IPS DF 19.7 (cell line): ENCODE data around the gene EHD2.
"Not testable (repeated sequence)": the region's sequence is repeated elsewhere in the genome, so short reads cannot be mapped to it uniquely, and the experiment has no call there.

ENCODE experiments used
- DNase-seq: peaks from one replicate; pipeline ENCODE4 v3.0.0-alpha.2; 2013; ENCODE audit warnings: low read depth, low spot score

Gene EHD2

DNA sequence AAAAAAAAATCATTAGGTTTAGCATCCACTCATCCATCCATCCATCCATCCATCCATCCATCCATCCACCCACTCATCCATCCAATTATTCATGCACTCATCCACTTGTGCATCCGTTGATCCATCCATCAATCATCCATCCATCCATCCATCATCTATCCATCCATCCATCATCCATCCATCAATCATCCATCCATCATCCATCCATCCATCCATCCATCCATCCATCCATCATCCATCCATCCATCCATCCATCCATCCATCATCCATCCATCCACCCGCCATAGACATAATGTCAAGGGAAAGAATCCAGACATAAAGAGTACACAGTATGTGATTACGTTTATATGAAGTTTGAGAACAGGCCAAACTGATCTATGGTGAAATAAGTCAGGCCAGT is 56.3 kb downstream of the EHD2 start:
- DNase-seq = no peak

DNA sequence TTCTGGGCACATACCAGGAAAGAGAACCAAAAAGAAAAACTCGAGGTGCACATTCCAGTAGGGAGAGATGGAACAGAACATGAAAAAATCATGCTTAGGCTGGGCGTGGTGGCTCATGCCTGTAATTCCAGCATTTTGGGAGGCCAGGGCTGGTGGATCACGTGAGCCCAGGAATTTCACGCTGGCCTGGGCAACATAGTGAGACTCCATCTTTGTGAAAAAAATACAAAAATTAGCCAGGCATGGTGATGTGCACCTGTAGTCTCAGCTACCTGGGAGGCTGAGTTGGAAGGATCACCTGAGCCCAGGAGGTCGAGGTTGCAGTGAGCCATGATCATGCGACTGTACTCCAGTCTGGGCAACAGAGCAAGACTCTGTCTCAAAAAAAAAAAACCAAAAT is 58.1 kb downstream of the EHD2 start:
- DNase-seq = not testable (repeated sequence)

DNA sequence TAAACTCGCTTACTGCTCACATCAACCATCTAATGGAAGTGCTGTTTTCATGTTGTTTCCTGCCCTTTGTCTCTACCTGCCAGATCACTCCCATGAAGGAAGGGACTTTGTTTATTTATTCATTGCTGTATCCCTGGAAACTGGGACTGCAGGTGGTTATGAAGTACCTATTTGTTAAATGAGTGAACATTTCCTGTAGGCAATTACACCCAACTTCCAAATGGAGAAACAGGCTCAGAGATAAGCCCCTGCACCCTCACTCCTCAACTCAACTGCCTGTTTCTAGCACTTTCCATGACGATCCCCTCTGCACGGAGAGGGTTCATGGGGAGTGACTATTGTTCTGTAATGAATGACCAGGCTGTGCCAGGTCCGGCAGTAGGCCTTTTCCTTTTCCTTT is 63.3 kb downstream of the EHD2 start:
- peak; percentile 28 for DNase-seq

DNA sequence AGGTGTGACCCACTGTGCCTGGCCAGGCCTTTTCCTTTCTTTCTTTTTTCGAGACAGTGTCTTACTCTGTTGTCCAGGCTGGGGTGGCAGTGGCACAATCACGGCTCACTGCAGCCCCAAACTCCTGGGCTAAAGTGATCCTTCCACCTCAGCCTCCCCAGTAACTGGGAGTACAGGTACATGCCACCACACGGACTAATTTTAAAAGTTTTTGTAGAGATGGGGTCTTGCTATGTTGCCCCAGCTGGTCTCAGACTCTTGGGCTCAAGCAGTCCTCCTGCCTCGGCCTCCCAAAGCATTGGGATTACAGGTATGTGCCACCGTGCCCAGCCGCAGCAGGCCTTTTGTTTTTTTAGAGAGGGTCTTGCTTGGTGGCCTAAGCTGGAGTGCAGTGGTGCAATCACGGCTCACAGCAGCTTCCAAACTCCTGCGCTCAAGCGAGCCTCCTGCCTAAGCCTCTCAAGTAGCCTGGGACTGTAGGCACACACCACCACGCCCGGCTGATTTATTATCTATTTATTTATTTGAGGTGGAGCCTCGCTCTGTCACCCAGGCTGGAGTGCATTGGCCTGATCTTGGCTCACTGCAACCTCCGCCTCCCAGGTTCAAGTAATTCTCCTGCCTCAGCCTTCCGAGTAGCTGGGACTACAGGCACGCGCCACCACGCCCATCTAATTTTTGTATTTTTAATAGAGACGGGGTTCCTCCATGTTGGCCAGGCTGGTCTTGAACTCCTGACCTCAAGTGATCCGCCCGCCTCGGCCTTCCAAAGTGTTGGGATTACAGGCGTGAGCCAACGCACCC is 64.2 kb downstream of the EHD2 start:
- DNase-seq = not testable (repeated sequence)

DNA sequence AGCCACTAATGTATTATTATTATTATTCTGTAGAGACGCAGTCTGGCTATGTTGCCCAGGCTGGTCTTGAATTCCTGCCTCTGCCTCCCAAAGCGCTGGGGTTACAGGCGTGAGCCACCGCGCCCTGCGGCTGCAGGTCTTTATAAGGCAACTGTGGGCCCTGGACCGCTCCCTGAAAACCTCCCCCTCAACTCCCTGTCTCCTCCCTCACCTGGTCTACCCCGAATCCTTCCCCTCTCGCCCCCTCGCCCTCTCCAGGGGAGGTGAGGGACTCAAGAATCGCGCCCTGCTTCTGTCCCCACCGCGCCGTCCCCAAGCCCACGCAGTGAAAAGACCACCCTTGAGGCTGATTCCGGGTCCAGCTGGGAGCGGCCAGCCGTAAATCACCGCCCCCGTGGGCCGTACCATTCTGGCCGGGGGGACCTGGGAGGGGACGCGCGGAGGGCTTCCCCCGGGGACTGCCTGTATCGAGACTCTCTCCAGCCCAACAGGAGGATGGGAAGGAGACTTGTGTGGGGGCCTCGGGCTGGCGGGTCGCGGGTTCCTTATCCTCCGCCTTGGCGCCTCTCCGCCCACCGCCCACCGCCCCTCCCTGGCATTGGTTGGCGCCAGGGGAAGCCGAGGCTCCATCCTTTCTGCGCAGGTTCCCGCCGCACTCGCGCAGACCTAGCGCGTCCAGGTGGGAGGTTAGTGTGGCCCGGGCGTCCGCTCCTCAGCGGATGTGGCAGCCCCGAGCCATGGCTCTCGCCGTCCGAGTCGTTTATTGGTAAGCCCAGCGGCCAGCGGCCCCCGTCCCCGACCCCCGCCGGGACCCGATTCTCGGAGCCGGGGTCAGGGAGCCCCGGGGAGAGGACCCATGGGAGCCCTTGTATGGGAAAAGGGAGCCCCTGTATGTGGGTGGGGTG is 65.1 kb downstream of the EHD2 start, which contains the start of gene SELENOW:
Gene SELENOW (plus strand): TSS at position 655 of the 905 bp plus-strand sequence. CDS start 83 bp downstream, at position 738.
- peak; percentile 68 for DNase-seq

DNA sequence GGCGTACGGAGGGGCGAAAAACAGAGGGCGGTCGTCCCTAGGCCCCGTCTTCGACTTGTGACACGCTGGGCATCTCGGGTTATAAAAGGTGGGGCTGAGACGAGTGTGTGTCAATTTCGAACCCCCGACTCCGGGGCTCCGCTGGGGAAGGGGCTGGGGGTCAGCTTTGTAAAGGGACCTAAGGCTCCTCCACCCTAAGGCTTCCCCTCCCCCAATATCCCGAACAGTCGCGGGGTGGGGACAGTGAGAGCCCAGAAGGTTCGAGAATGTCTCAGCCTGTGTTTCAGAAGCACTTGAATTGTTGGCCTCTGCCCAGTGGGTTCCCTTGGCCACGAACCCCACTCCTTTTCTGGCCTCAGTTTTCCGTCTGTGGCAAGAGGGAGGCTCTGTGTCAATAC is 65.7 kb downstream of the EHD2 start:
- no peak for DNase-seq

DNA sequence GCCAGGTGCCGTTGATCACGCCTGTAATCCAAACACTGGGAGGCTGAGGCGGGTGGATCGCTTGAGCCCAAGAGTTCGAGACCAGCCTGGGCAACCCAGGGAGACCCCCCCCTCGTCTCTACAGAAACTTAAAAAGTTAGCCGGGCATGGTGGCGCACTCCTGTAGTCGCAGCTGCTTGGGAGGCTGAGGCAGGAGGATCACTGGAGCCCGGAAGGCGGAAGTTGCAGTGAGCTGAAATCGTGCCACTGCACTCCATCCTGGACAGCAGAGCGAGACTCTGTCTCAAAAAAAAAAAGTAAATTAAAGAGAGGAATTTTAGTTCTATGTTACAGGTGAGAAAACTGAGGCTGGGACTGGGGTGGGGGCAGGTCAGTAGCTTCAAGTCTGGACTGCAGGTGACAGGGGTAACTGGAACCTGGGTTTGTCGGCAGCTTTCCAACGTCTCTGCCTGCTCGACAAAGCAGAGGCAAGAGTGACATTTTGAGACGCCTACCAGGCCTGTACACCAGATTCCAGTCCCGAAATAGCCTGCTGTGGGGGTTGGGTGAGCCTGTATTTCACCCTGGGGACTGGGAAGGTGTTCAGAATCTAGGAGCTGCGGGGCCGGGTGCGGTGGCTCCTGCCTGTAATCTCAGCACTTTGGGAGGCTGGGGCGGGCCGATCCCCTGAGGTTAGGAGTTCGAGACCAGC is 66.4 kb downstream of the EHD2 start:
- DNase-seq = no peak

DNA sequence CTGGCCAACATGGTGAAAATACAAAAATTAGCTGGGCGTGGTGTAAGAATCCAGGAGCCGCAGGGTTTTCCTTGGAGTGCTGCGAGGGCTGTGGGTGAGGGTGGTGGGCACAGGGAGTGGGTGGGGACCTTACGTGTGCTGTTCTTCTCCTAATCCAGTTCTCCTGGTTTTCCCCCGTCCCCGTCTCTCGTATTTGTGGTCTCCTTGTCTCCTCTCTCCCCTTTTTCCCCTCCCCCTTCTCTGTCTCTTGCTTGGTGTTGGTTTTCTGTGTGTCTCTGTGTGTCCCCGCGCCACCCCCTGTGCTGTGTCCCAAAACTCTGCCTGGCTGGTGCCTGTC is 67.0 kb downstream of the EHD2 start:
- DNase-seq = no peak

DNA sequence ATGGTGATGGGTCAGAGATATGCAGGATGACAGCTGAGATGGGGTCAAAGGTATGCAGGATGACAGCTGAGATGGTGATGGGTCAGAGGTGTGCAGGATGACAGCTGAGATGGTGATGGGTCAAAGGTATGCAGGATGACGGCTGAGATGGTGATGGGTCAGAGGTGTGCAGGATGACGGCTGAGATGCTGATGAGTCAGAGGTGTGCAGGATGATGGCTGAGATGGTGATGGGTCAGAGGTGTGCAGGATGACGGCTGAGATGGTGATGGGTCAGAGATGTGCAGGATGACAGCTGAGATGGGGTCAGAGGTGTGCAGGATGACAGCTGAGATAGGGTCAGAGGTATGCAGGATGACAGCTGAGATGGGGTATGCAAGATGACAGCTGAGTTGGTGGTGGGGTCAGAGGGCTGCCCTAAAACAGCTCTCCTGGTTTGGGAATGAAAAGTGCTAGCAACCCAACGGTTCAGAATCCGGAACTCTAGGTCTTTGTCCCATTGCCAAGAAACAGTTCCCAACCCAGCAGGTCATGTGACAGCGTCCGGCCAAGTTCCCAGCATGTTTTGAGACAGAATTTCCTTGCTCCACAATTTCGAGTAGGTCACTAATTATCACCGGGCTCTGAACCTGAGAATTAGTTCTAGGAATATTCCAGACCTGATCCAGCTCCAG is 68.5 kb downstream of the EHD2 start:
- DNase-seq = no peak

DNA sequence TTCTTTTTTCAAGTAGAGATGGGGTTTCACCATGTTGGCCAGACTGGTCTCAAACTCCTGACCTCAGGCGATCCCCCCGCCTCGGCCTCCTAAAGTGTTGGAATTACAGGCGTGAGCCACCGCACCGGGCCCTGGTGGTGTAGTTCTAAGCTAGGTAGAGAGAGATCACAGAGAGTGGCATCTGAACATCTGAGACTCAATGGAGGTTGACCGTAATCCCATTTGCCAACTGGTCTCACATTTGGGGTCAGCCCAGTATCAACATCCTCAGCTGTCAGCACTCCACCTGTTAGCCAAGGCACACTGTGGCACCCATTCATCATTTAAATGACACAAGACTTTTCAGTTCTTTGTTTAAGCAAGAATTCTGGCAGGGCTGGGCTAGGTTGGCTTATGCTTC is 73.3 kb downstream of the EHD2 start:
- no peak for DNase-seq

DNA sequence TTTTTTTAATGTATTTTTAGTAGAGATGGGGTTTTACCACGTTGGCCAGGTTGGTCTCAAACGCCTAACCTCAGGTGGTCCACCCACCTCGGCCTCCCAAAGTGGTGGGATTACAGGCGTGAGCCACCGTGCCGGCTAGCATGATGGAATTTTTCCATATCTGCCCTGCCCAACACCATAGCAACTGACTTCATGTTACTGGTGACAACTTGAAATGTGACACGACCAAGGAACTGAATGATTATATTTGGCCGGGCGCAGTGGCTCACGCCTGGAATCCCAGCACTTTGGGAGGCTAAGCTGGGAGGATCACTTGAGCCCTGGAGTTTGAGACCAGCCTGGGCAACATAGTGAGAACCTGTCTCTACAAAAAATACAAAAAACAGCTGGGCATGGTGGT is 74.1 kb downstream of the EHD2 start:
- DNase-seq = not testable (repeated sequence)

DNA sequence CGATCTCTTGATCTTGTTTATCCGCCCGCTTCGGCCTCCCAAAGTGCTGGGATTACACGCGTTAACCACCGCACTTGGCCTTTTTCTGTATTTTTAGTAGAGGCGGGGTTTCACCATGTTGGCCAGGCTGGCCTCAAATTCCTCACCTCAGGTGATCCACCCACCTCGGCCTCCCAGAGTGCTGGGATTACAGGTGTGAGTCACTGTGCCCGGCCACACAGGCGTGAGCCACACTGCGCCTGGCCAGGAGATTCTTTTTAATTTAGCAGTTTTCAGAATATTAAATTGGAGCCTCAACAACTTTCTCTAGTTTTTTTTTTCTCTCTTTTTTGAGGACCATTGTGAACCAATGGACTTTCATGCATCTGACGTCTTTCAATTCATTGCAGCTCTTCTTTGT is 76.6 kb downstream of the EHD2 start:
- DNase-seq = not testable (repeated sequence)

DNA sequence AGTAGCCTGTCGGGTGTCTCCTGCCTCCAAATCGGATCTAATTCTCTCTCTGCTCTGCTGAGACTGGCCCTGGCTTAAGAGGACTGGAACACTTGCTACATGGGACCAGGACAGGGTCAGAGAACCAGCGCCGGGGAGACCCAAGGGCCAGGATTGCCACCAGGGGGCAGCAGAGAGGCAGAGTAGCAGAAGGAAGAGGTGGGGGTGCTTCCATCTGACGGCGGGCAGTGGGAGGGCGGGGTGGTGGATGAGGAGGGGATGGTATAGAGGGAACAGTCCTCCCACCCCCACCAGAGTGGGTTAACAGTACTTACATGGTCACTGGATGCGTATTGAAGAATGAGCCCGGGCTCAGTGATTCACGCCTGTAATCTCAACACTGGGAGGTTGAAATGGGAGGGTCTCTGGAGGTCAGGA is 77.2 kb downstream of the EHD2 start:
- peak; percentile 92 for DNase-seq

DNA sequence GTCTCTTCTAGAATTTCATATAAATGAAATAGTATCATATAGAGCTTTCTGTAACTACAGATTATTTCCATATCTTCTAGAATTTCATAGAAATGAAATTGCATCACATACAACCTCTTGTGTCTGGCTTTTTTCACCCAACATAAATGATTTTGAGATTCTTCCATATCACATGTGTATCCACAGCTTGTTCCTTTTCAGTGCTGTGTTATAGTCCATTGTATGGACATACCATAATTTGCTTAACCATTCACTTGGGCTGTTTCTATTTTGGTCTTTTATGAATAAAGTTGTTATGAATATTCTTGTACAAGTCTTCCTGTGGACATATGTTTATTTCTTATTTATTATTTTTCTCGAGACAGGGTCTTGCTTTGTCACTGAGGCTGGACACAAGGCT is 79.4 kb downstream of the EHD2 start:
- DNase-seq = no peak
